Astrocyte (in vitro differentiated cells and primary cell): ENCODE data around the gene SLC37A1.

Experiments used
- CTCF ChIP-seq: IDR thresholded peaks from 2 replicates; pipeline ENCODE4 v1.5.1; 2011; ENCODE audit warnings: low read depth, mild to moderate bottlenecking, inconsistent platforms, low read length, moderate library complexity; ENCODE audit not compliant: insufficient read depth
- EZH2 ChIP-seq: IDR thresholded peaks from 2 replicates; pipeline ENCODE4 v1.6.1; 2012; ENCODE audit warnings: mild to moderate bottlenecking, low read length, inconsistent platforms; ENCODE audit not compliant: insufficient read depth

- TF ChIP-seq CTCF, result no peak
- no peak for TF ChIP-seq EZH2
These were observed 17.4 kb upstream of the SLC37A1 start, which contains the start of gene RSPH1 for GRCh38 chr21:42496120-42496838.
